Prostate gland (tissue), 2 donors: ENCODE measurements around the gene MB21D2. TPM values are rescaled to one million over a fixed set of nuclear protein-coding genes. Genes with fewer than 3 reads are reported as not detected.

Experiments used
- DNase-seq: peaks from one replicate; pipeline ENCODE4 v3.0.0-alpha.2; 2019; ENCODE audit warnings: low spot score
- H3K27ac ChIP-seq, 2 donors: fragments of 200-600 bp; sonication (generic); 2 replicates each; pipeline ENCODE4 v1.5.1; 2017 to 2019
- H3K27me3 ChIP-seq: fragments of 200-600 bp; sonication (generic); replicated peaks from 2 replicates; pipeline ENCODE4 v1.5.1; 2019; ENCODE audit not compliant: insufficient read depth
- H3K36me3 ChIP-seq, 2 donors: fragments of 200-600 bp; sonication (generic); 1 replicate in 1 of 2; 2 replicates in 1 of 2; pipeline versions ENCODE4 v1.5.1 to v1.8.1; 2017 to 2019
- H3K4me1 ChIP-seq: fragments of 200-600 bp; sonication (generic); replicated peaks from 2 replicates; pipeline ENCODE4 v1.5.1; 2019
- H3K4me3 ChIP-seq, 2 donors: fragments of 200-600 bp; sonication (generic); 2 replicates each; pipeline ENCODE4 v1.5.1; 2017 to 2019
- H3K9me3 ChIP-seq: fragments of 200-600 bp; sonication (generic); 2 replicates; pipeline ENCODE4 v1.5.1; 2017
- CTCF ChIP-seq, 4 experiments: fragments of 200-600 bp in 2 of 4; fragments of 450-650 bp in 2 of 4; sonication (generic) in 2 of 4; IDR thresholded peaks; 1 replicate in 3 of 4; 2 replicates in 1 of 4; pipeline ENCODE4 v1.5.1; 2016 to 2019; ENCODE audit warnings: antibody characterized with exemption in 4 of 4, mild to moderate bottlenecking in 2 of 4, moderate library complexity in 2 of 4
- POLR2A ChIP-seq: fragments of 450-650 bp; IDR thresholded peaks from one replicate; pipeline ENCODE4 v1.6.1; 2016; ENCODE audit warnings: antibody characterized with exemption, mild to moderate bottlenecking
- POLR2AphosphoS5 ChIP-seq: sonication (generic); formaldehyde crosslinking; IDR thresholded peaks from one replicate; pipeline ENCODE4 v1.6.1; 2017; ENCODE audit warnings: antibody characterized with exemption
- WGBS: methylation state at CpG from one replicate; pipeline ENCODE4 v1.1.5; 2018; 5-methylcytosine and 5-hydroxymethylcytosine counted together
- intact Hi-C: fragments of 100-400 bp; cut with DNase I; formaldehyde crosslinking; loops from one replicate; pipeline ENCODE4 v1.14.2; 2022
- total RNA-seq, 2 donors: library from RNA; depleted of rRNA; stranded (reverse); fragments of >200 nt; gene quantifications; one replicate each; pipeline ENCODE4 v1.1.0, GENCODE V29; 2016

The MB21D2 gene
- total RNA-seq, 2 donors from 2014 or later = 1.8 to 20.4 TPM

GRCh38 chr3:192879346-192880031, 38.2 kb downstream of the MB21D2 start:
- no peaks in the 10 kb centered on the region for H3K27me3 ChIP-seq
- H3K27ac ChIP-seq = no peak overlapping the region
- no peak for DNase-seq
- H3K36me3 ChIP-seq = no peaks in the 10 kb centered on the region
- H3K4me1 ChIP-seq = no peaks in the 10 kb centered on the region
- H3K4me3 ChIP-seq = no peak overlapping the region
- intact Hi-C loops = no loop called here
- no peaks in the 10 kb centered on the region for H3K9me3 ChIP-seq
- 67% methylated on average over 8 of the region's 8 CpGs for WGBS
- TF ChIP-seq CTCF (IDR thresholded peaks at IDR 0.05) = no peak
- TF ChIP-seq POLR2AphosphoS5 = no peak
- TF ChIP-seq POLR2A = no peak

- no peak for TF ChIP-seq CTCF (IDR thresholded peaks at IDR 0.05)
- TF ChIP-seq POLR2AphosphoS5 = no peak
- 53% methylated on average over 3 of the region's 3 CpGs for WGBS
- H3K9me3 ChIP-seq = no peaks in the 10 kb centered on the region
- intact Hi-C loops = no loop called here
- H3K4me1 ChIP-seq = no peaks in the 10 kb centered on the region
- no peak overlapping the region for H3K27ac ChIP-seq
- H3K36me3 ChIP-seq = no peaks in the 10 kb centered on the region
- H3K27me3 ChIP-seq = no peaks in the 10 kb centered on the region
- no peak overlapping the region for H3K4me3 ChIP-seq
- no peak for DNase-seq
Measured at GRCh38 chr3:192875971-192876565, 41.6 kb downstream of the MB21D2 start.

GRCh38 chr3:192870822-192871221, 46.8 kb downstream of the MB21D2 start:
- DNase-seq = no peak
- no peak overlapping the region for H3K27ac ChIP-seq
- H3K4me1 ChIP-seq = no peaks in the 10 kb centered on the region
- 91% methylated on average over 5 of the region's 5 CpGs for WGBS
- no peaks in the 10 kb centered on the region for H3K27me3 ChIP-seq
- TF ChIP-seq CTCF (IDR thresholded peaks at IDR 0.05) = no peak
- TF ChIP-seq POLR2A = no peak
- no peak for TF ChIP-seq POLR2AphosphoS5
- H3K9me3 ChIP-seq = no peaks in the 10 kb centered on the region
- H3K36me3 ChIP-seq = no peaks in the 10 kb centered on the region
- intact Hi-C loops = no loop called here
- no peak overlapping the region for H3K4me3 ChIP-seq

- TF ChIP-seq CTCF (IDR thresholded peaks at IDR 0.05) (no peak), POLR2A (no peak), POLR2AphosphoS5 (no peak)
- no peaks in the 10 kb centered on the region for H3K4me1 ChIP-seq
- H3K4me3 ChIP-seq = no peak overlapping the region
- H3K27me3 ChIP-seq = no peaks in the 10 kb centered on the region
- H3K27ac ChIP-seq = no peak overlapping the region
- DNase-seq = no peak
- intact Hi-C loops = no loop called here
- 84% methylated on average over 4 of the region's 4 CpGs for WGBS
- no peaks in the 10 kb centered on the region for H3K36me3 ChIP-seq
- H3K9me3 ChIP-seq = no peaks in the 10 kb centered on the region
Measured at GRCh38 chr3:192869131-192870031, 48.3 kb downstream of the MB21D2 start.
